Measurements from ENCODE around the gene RPS16. TPM values are rescaled to one million over a fixed set of nuclear protein-coding genes. Genes with fewer than 3 reads are reported as not detected.
A peak's percentile ranks its signal among the peaks of the same experiment; 100 is the strongest.

Gene RPS16
- total and polyA plus RNA-seq, 4 donors, result 109 to 1,094 (median 218) TPM

DNA sequence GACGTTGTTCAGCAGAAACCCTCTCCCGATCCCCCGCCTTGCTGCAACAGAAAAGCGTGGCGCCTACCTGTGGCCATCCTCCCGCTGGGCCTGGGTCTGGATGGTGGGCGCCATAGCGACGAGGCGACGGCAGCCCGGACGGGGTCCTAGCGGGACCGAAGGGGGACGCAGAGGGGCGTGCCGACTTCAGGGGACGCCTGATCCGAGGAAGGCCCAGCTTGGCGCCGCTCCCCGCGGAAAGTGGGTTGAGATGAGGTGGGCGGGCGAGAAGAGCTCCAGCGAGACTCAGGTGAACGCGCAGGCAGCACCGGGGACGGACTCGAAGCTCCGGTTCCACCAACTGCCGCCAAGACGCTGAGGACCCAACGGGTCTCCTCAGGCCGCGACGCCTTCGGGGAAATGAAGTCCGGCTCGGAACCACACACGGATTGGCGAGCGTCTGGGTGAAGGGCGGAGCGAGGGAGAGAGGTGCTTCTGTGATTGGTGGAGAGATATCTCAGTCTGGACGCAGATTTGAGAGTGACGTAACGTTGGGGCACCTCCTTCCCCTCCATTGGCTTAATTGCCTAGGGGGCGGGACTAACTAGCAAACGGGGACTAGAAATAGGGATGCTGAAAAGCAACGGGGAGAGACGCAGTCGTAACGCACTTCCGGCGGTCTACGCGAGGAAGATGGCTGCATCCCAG, 44.9 kb downstream of the RPS16 start, which contains the start of the genes MED29 and PAF1:
Gene MED29, plus strand, starts transcription at position 628 of the 687 bp plus-strand sequence. Its CDS starts 45 bp downstream, at position 673.
Gene PAF1, minus strand, starts transcription at position 356 of the 687 bp plus-strand sequence. Its CDS starts 242 bp downstream, at position 114.
- Histone ChIP-seq H3K4me3 (ENCODE audit: low read depth in 1 of 3, low read length in 3 of 3) (peak within 1 kb of the TSS; percentile 86 to 96 (median 88)), H3K9ac (ENCODE audit: low read depth in 1 of 2, low read length in 2 of 2) (peak within 1 kb of the TSS; percentile 84 to 85), H3K27me3 (ENCODE audit: control insufficient read depth in 4 of 4, insufficient read depth in 4 of 4, low read length in 3 of 4) (no peaks in the 10 kb centered on the region), H3K4me1 (ENCODE audit: control insufficient read depth in 4 of 4, insufficient read depth in 4 of 4, low read length in 3 of 4) (peaks cover 3 to 21% (median 15%) of the 10 kb centered on the region in 4 donors), H3K27ac (ENCODE audit: low read depth in 1 of 2, low read length in 2 of 2) (peak within 1 kb of the TSS; percentile 96 to 98), H3K36me3 (ENCODE audit: control insufficient read depth in 4 of 4, insufficient read depth in 3 of 4, low read depth in 1 of 4, low read length in 3 of 4) (peaks cover 6 to 41% (median 28%) of the 10 kb centered on the region in 4 donors), H3K9me3 (ENCODE audit: control insufficient read depth in 4 of 4, low read length in 3 of 4) (no peaks in the 10 kb centered on the region)
- under 1% methylated on average over 60 of the region's 60 CpGs for WGBS
- DNase-seq (ENCODE audit: low spot score), result peak; percentile 94
- TF ChIP-seq TAF1 (conservative IDR thresholded peaks at IDR 0.05) (peak; percentile 94), RAD21 (IDR thresholded peaks at IDR 0.05) (peak in 1 of 2 donors; percentile 58), HNF4G (IDR thresholded peaks at IDR 0.05) (no peak), YY1 (IDR thresholded peaks at IDR 0.05) (peak; percentile 98), FOXA2 (IDR thresholded peaks at IDR 0.05) (no peak), EGR1 (IDR thresholded peaks at IDR 0.05; ENCODE audit: low read depth in 2 of 2) (no peak), SP1 (IDR thresholded peaks at IDR 0.05) (peak; percentile 93), GABPA (IDR thresholded peaks at IDR 0.05 in 1 of 2, conservative IDR thresholded peaks at IDR 0.05 in 1 of 2) (peak; percentile 82 to 91), FOXA1 (IDR thresholded peaks at IDR 0.05) (no peak), HNF4A (conservative IDR thresholded peaks at IDR 0.05) (peak in 1 of 2 donors; percentile 43), NR2F2 (IDR thresholded peaks at IDR 0.05) (no peak), JUND (IDR thresholded peaks at IDR 0.05) (peak; percentile 70 to 79), RXRA (IDR thresholded peaks at IDR 0.05) (peak; percentile 70 to 83)
- TF ChIP-seq, protein P1, sequence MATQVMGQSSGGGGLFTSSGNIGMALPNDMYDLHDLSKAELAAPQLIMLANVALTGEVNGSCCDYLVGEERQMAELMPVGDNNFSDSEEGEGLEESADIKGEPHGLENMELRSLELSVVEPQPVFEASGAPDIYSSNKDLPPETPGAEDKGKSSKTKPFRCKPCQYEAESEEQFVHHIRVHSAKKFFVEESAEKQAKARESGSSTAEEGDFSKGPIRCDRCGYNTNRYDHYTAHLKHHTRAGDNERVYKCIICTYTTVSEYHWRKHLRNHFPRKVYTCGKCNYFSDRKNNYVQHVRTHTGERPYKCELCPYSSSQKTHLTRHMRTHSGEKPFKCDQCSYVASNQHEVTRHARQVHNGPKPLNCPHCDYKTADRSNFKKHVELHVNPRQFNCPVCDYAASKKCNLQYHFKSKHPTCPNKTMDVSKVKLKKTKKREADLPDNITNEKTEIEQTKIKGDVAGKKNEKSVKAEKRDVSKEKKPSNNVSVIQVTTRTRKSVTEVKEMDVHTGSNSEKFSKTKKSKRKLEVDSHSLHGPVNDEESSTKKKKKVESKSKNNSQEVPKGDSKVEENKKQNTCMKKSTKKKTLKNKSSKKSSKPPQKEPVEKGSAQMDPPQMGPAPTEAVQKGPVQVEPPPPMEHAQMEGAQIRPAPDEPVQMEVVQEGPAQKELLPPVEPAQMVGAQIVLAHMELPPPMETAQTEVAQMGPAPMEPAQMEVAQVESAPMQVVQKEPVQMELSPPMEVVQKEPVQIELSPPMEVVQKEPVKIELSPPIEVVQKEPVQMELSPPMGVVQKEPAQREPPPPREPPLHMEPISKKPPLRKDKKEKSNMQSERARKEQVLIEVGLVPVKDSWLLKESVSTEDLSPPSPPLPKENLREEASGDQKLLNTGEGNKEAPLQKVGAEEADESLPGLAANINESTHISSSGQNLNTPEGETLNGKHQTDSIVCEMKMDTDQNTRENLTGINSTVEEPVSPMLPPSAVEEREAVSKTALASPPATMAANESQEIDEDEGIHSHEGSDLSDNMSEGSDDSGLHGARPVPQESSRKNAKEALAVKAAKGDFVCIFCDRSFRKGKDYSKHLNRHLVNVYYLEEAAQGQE (IDR thresholded peaks at IDR 0.05), result peak; percentile 73
- TF ChIP-seq, protein P2, sequence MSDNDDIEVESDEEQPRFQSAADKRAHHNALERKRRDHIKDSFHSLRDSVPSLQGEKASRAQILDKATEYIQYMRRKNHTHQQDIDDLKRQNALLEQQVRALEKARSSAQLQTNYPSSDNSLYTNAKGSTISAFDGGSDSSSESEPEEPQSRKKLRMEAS (IDR thresholded peaks at IDR 0.05), result no peak
- TF ChIP-seq, protein P3, sequence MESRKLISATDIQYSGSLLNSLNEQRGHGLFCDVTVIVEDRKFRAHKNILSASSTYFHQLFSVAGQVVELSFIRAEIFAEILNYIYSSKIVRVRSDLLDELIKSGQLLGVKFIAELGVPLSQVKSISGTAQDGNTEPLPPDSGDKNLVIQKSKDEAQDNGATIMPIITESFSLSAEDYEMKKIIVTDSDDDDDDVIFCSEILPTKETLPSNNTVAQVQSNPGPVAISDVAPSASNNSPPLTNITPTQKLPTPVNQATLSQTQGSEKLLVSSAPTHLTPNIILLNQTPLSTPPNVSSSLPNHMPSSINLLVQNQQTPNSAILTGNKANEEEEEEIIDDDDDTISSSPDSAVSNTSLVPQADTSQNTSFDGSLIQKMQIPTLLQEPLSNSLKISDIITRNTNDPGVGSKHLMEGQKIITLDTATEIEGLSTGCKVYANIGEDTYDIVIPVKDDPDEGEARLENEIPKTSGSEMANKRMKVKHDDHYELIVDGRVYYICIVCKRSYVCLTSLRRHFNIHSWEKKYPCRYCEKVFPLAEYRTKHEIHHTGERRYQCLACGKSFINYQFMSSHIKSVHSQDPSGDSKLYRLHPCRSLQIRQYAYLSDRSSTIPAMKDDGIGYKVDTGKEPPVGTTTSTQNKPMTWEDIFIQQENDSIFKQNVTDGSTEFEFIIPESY (IDR thresholded peaks at IDR 0.05), result peak; percentile 53
- TF ChIP-seq, protein P4, sequence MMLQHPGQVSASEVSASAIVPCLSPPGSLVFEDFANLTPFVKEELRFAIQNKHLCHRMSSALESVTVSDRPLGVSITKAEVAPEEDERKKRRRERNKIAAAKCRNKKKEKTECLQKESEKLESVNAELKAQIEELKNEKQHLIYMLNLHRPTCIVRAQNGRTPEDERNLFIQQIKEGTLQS (IDR thresholded peaks at IDR 0.05), result peak; percentile 71
- TF ChIP-seq, protein P5, sequence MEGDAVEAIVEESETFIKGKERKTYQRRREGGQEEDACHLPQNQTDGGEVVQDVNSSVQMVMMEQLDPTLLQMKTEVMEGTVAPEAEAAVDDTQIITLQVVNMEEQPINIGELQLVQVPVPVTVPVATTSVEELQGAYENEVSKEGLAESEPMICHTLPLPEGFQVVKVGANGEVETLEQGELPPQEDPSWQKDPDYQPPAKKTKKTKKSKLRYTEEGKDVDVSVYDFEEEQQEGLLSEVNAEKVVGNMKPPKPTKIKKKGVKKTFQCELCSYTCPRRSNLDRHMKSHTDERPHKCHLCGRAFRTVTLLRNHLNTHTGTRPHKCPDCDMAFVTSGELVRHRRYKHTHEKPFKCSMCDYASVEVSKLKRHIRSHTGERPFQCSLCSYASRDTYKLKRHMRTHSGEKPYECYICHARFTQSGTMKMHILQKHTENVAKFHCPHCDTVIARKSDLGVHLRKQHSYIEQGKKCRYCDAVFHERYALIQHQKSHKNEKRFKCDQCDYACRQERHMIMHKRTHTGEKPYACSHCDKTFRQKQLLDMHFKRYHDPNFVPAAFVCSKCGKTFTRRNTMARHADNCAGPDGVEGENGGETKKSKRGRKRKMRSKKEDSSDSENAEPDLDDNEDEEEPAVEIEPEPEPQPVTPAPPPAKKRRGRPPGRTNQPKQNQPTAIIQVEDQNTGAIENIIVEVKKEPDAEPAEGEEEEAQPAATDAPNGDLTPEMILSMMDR (IDR thresholded peaks at IDR 0.05; ENCODE audit: low read depth, low read length, missing input control), result no peak

All from liver (tissue), 9 donors.